ENCODE data around the gene DBX1.

- no peak for TF ChIP-seq GATA3 (IDR thresholded peaks at IDR 0.05; ENCODE audit: low read depth, low read length)
- TF ChIP-seq GATA2 (IDR thresholded peaks at IDR 0.05; ENCODE audit: low read depth, low read length): no peak
Measured at GRCh38 chr11:20177136-20177535, 16.9 kb upstream of the DBX1 start.
